Measurements from ENCODE around the gene RFXAP. TPM values are rescaled to one million over a fixed set of nuclear protein-coding genes. Genes with fewer than 3 reads are reported as not detected.

RFXAP gene
- total RNA-seq, 1 experiment from 2014 or later, result 11.5 TPM

- no peak overlapping the region for H3K27ac Mint-ChIP-seq (ENCODE audit: unreplicated experiment)
- BruUV-seq (replicated peaks), result no TSS peak
- TF ChIP-seq CTCF (IDR thresholded peaks at IDR 0.05; ENCODE audit: insufficient read depth in 1 of 2, low read depth in 1 of 2, low read length in 1 of 2, severe bottlenecking in 1 of 2, unreplicated experiment in 1 of 2), result no peak
- intact Hi-C loops (cut with micrococcal nuclease; ENCODE audit: unreplicated experiment), result no loop called here
- peaks cover 4% of the 10 kb centered on the region for H3K36me3 Mint-ChIP-seq (ENCODE audit: insufficient read depth, unreplicated experiment)
- H3K27me3 Mint-ChIP-seq (ENCODE audit: insufficient read depth, unreplicated experiment), result no peaks in the 10 kb centered on the region
- CTCF ChIA-PET, result interaction anchor here (1.0 kb wide), 1 partner anchor 182 kb away, joined by 4 read pairs; the partner anchor contains the start of gene EXOSC8
- Histone ChIP-seq H3K9me3 (no peaks in the 10 kb centered on the region), H3K4me1 (peaks cover 10% of the 10 kb centered on the region), H3K4me3 (ENCODE audit: low read depth, low read length) (peak overlapping the region; percentile 82), H3K27me3 (replicated peaks; ENCODE audit: control insufficient read depth, insufficient read depth, low read length) (no peaks in the 10 kb centered on the region), H3K36me3 (ENCODE audit: control insufficient read depth, insufficient read depth, low read length) (no peaks in the 10 kb centered on the region)
- no peaks in the 10 kb centered on the region for H3K9me3 Mint-ChIP-seq (ENCODE audit: unreplicated experiment)
- POLR2A ChIA-PET, result interaction anchor here (0.6 kb wide), 1 partner anchor 182 kb away, joined by 7 read pairs; no protein-coding TSS in a partner anchor
- H3K4me3 Mint-ChIP-seq (ENCODE audit: unreplicated experiment), result peak overlapping the region; percentile 96
- DNase-seq, result no peak
- peaks cover 13% of the 10 kb centered on the region for H3K4me1 Mint-ChIP-seq (ENCODE audit: low read depth, unreplicated experiment)
Observed at GRCh38 chr13:36817996-36818803, 822 bp upstream of the RFXAP start.

GRCh38 chr13:36819739-36820090 is 693 bp downstream of the RFXAP start:
- Mint-ChIP-seq H3K36me3 (ENCODE audit: insufficient read depth, unreplicated experiment) (peaks cover 4% of the 10 kb centered on the region), H3K4me1 (ENCODE audit: low read depth, unreplicated experiment) (peaks cover 13% of the 10 kb centered on the region), H3K27ac (ENCODE audit: unreplicated experiment) (peak overlapping the region; percentile 82), H3K9me3 (ENCODE audit: unreplicated experiment) (no peaks in the 10 kb centered on the region), H3K4me3 (ENCODE audit: unreplicated experiment) (peak overlapping the region; percentile 96), H3K27me3 (ENCODE audit: insufficient read depth, unreplicated experiment) (no peaks in the 10 kb centered on the region)
- POLR2A ChIA-PET, result no interaction called here
- Histone ChIP-seq H3K27me3 (replicated peaks; ENCODE audit: control insufficient read depth, insufficient read depth, low read length) (no peaks in the 10 kb centered on the region), H3K4me1 (peaks cover 10% of the 10 kb centered on the region), H3K36me3 (ENCODE audit: control insufficient read depth, insufficient read depth, low read length) (no peaks in the 10 kb centered on the region), H3K4me3 (ENCODE audit: low read depth, low read length) (peak overlapping the region; percentile 82), H3K9me3 (no peaks in the 10 kb centered on the region)
- no peak for TF ChIP-seq CTCF (IDR thresholded peaks at IDR 0.05; ENCODE audit: insufficient read depth in 1 of 2, low read depth in 1 of 2, low read length in 1 of 2, severe bottlenecking in 1 of 2, unreplicated experiment in 1 of 2)
- intact Hi-C loops (cut with micrococcal nuclease; ENCODE audit: unreplicated experiment), result loop anchor here (1.0 kb wide), 1 partner anchor 180 kb away; the partner anchor contains the start of gene ALG5
- BruUV-seq (replicated peaks), result no TSS peak
- DNase-seq, result no peak
- CTCF ChIA-PET, result no interaction called here

- H3K36me3 Mint-ChIP-seq (ENCODE audit: insufficient read depth, unreplicated experiment), result peaks cover 4% of the 10 kb centered on the region
- no peaks in the 10 kb centered on the region for H3K36me3 ChIP-seq (ENCODE audit: control insufficient read depth, insufficient read depth, low read length)
- peak overlapping the region; percentile 82 for H3K27ac Mint-ChIP-seq (ENCODE audit: unreplicated experiment)
- H3K27me3 Mint-ChIP-seq (ENCODE audit: insufficient read depth, unreplicated experiment), result no peaks in the 10 kb centered on the region
- H3K9me3 ChIP-seq, result no peaks in the 10 kb centered on the region
- ChIA-PET POLR2A (no interaction called here), CTCF (no interaction called here)
- no peaks in the 10 kb centered on the region for H3K9me3 Mint-ChIP-seq (ENCODE audit: unreplicated experiment)
- intact Hi-C loops (cut with micrococcal nuclease; ENCODE audit: unreplicated experiment), result no loop called here
- TF ChIP-seq CTCF (IDR thresholded peaks at IDR 0.05; ENCODE audit: insufficient read depth in 1 of 2, low read depth in 1 of 2, low read length in 1 of 2, severe bottlenecking in 1 of 2, unreplicated experiment in 1 of 2), result no peak
- no peak for DNase-seq
- H3K4me1 Mint-ChIP-seq (ENCODE audit: low read depth, unreplicated experiment), result peaks cover 13% of the 10 kb centered on the region
- H3K4me3 ChIP-seq (ENCODE audit: low read depth, low read length), result peak overlapping the region; percentile 82
- BruUV-seq (replicated peaks), result no TSS peak
- peaks cover 10% of the 10 kb centered on the region for H3K4me1 ChIP-seq
- peak overlapping the region; percentile 96 for H3K4me3 Mint-ChIP-seq (ENCODE audit: unreplicated experiment)
- H3K27me3 ChIP-seq (replicated peaks; ENCODE audit: control insufficient read depth, insufficient read depth, low read length), result no peaks in the 10 kb centered on the region
Observed at GRCh38 chr13:36820222-36820621, 1.2 kb downstream of the RFXAP start.

Measured in Caco-2 (cell line).